T-cell (primary cell): ENCODE data around the gene OR51L1. TPM values are rescaled to one million over a fixed set of nuclear protein-coding genes. Genes with fewer than 3 reads are reported as not detected.
"Not testable (repeated sequence)": the region's sequence is repeated elsewhere in the genome, so short reads cannot be mapped to it uniquely, and the experiment has no call there.

Experiments used
- ATAC-seq, 4 experiments: fragments of 200-7000 bp in 3 of 4; fragments of 150-1000 bp in 1 of 4; cut with Tn5 transposase; replicated peaks in 1 of 4; 1 replicate in 3 of 4; 2 replicates in 1 of 4; pipeline ENCODE4 v1.10.0; 2021; ENCODE audit warnings: moderate library complexity in 3 of 4, mild to moderate bottlenecking in 2 of 4, moderate number of reproducible peaks in 1 of 4
- CTCF ChIA-PET, 2 donors: fragments of 300-600 bp; sonication (Branson Sonifier 250); formaldehyde crosslinking; loops; one replicate each; lab custom pipeline; 2022; ENCODE audit warnings: antibody characterized with exemption in 2 of 2; lab: Charles Lee
- POLR2A ChIA-PET, 2 donors: fragments of 300-600 bp; sonication (Branson Sonifier 250); formaldehyde crosslinking; loops; one replicate each; lab custom pipeline; 2022; ENCODE audit warnings: antibody characterized with exemption in 2 of 2; lab: Charles Lee
- DNase-seq, 35 experiments: peaks; one replicate each; pipeline versions ENCODE4 v3.0.0 to v3.0.0-alpha.2; 2013 to 2023
- H3K27ac ChIP-seq: one replicate; pipeline ENCODE4 v1.5.1; 2013; ENCODE audit warnings: low read length
- H3K27me3 ChIP-seq, 2 experiments: replicated peaks in 1 of 2; 1 replicate in 1 of 2; 2 replicates in 1 of 2; pipeline versions ENCODE4 v1.6.1 to v1.7.0; 2013; ENCODE audit warnings: low read length in 1 of 2, mixed read lengths in 1 of 2; ENCODE audit not compliant: control insufficient read depth in 2 of 2, insufficient read depth in 2 of 2; ENCODE audit errors: extremely low read depth in 1 of 2
- H3K36me3 ChIP-seq, 2 donors: 1 replicate in 1 of 2; 2 replicates in 1 of 2; pipeline versions ENCODE4 v1.6.1 to v1.7.0; 2013; ENCODE audit warnings: low read length in 1 of 2; ENCODE audit not compliant: control insufficient read depth in 2 of 2, insufficient read depth in 1 of 2; ENCODE audit errors: extremely low read depth in 1 of 2
- H3K4me1 ChIP-seq, 2 experiments: 1 replicate in 1 of 2; 2 replicates in 1 of 2; pipeline versions ENCODE4 v1.6.1 to v1.7.0; 2013; ENCODE audit warnings: low read length in 2 of 2, mixed read lengths in 1 of 2; ENCODE audit not compliant: insufficient read depth in 2 of 2, control insufficient read depth in 1 of 2; ENCODE audit errors: extremely low read depth in 1 of 2
- H3K4me3 ChIP-seq, 2 donors: 1 replicate in 1 of 2; 2 replicates in 1 of 2; pipeline versions ENCODE4 v1.5.1 to v1.7.0; 2013; ENCODE audit warnings: mild to moderate bottlenecking in 2 of 2, low read length in 1 of 2, moderate library complexity in 1 of 2; ENCODE audit not compliant: control insufficient read depth in 1 of 2; ENCODE audit errors: extremely low read depth in 1 of 2
- H3K9me3 ChIP-seq: 2 replicates; pipeline ENCODE4 v1.7.0; 2013
- H3K27ac Mint-ChIP-seq, 2 donors: one replicate each; pipeline ENCODE4 v1.8.0; 2020 to 2021; ENCODE audit warnings: mild to moderate bottlenecking in 2 of 2, mixed read lengths in 2 of 2
- H3K27me3 Mint-ChIP-seq, 2 donors: one replicate each; pipeline ENCODE4 v1.8.0; 2021 to 2022; ENCODE audit warnings: mixed read lengths in 2 of 2
- H3K36me3 Mint-ChIP-seq: one replicate; pipeline ENCODE4 v1.8.0; 2021; ENCODE audit warnings: mixed read lengths
- H3K4me1 Mint-ChIP-seq, 3 donors: one replicate each; pipeline ENCODE4 v1.8.0; 2020 to 2022; ENCODE audit warnings: mixed read lengths in 3 of 3, mild to moderate bottlenecking in 1 of 3
- H3K4me3 Mint-ChIP-seq, 3 donors: one replicate each; pipeline ENCODE4 v1.8.0; 2020 to 2022; ENCODE audit warnings: mild to moderate bottlenecking in 3 of 3, mixed read lengths in 3 of 3, moderate library complexity in 3 of 3
- H3K9me3 Mint-ChIP-seq, 3 donors: one replicate each; pipeline ENCODE4 v1.8.0; 2020 to 2022; ENCODE audit warnings: mixed read lengths in 3 of 3
- WGBS: methylation state at CpG from one replicate; pipeline ENCODE4 v1.1.5; 2013; ENCODE audit warnings: missing lambda C conversion rate; ENCODE audit not compliant: insufficient coverage; 5-methylcytosine and 5-hydroxymethylcytosine counted together
- total RNA-seq, 35 experiments: library from RNA in 6 of 35; stranded (reverse) in 6 of 35; fragments of 120-200 nt in 1 of 35; gene quantifications; one replicate each; pipeline versions ENCODE4 v1.2.1 to v1.2.4 and lab custom pipeline; 2013 to 2026

OR51L1 gene, protein sequence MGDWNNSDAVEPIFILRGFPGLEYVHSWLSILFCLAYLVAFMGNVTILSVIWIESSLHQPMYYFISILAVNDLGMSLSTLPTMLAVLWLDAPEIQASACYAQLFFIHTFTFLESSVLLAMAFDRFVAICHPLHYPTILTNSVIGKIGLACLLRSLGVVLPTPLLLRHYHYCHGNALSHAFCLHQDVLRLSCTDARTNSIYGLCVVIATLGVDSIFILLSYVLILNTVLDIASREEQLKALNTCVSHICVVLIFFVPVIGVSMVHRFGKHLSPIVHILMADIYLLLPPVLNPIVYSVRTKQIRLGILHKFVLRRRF
- not detected for total RNA-seq
- total RNA-seq (2013), result not detected
- 0 to 0.05 (median 0) reads per million in 29 experiments for total RNA-seq (lab: John Stamatoyannopoulos, UW)

DNA sequence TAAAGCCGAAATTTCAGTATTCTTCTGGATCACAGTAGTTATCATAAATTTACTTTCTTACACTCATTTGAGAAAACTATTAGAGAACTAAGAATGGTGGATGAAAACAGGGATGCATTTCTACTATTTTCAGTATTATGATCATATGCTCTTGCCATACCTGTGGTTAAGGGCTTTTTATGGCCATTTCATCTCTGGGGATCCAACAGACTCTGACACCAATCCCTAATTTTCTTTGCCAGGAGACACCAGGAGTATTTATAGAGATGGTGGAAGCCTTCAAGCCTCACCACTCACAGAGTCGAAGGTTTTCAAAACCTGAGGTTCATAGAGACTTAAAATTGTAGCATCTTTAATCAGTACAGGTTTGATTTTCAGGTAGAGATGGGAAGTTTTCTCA, at the start of gene OR51L1:
Gene OR51L1, plus strand, starts transcription at position 301 of the 400 bp plus-strand sequence. CDS start 4,132 bp downstream, outside the sequence.
- ChIA-PET POLR2A (no interaction called here), CTCF (no interaction called here)
- H3K27me3 Mint-ChIP-seq, result peaks cover 0 to 2% of the 10 kb centered on the region in 2 donors
- Histone ChIP-seq H3K9me3 (no peaks in the 10 kb centered on the region), H3K27ac (no peak within 1 kb of the TSS), H3K4me3 (no peak within 1 kb of the TSS), H3K36me3 (no peaks in the 10 kb centered on the region), H3K4me1 (no peaks in the 10 kb centered on the region), H3K27me3 (peaks cover 0 to 2% of the 10 kb centered on the region in 2 experiments)
- WGBS, result no CpG with 5 or more reads among the region's 2 CpGs
- H3K36me3 Mint-ChIP-seq, result no peaks in the 10 kb centered on the region
- no peak within 1 kb of the TSS for H3K4me3 Mint-ChIP-seq
- H3K27ac Mint-ChIP-seq, result no peak within 1 kb of the TSS
- no peaks in the 10 kb centered on the region for H3K4me1 Mint-ChIP-seq
- H3K9me3 Mint-ChIP-seq, result no peaks in the 10 kb centered on the region
- ATAC-seq (no peak), DNase-seq (no peak)

DNA sequence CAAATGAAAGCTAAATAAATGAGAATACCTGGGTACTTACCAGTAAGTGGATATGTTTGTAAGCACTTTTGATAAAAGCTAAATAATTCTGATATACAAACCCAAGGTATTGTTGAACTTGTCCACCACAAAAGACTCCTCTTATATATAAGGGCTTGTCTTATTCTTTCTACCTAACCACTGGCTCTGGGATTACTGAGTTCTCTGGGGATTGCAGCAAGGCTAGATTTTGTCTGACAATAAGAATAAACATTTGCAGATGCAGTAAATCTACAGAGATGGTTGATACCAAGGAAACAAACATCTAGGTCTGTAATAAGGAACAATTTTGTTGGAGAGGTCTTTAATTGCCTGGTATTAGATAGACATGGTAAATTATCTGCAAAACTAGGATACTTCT, 47.1 kb upstream of the OR51L1 start, which contains the start of gene OR51A4:
Gene OR51A4, minus strand, starts transcription at position 101 of the 400 bp plus-strand sequence. CDS start 505 bp downstream, outside the sequence.
- no peaks in the 10 kb centered on the region for H3K27me3 ChIP-seq
- no peaks in the 10 kb centered on the region for H3K27me3 Mint-ChIP-seq

DNA sequence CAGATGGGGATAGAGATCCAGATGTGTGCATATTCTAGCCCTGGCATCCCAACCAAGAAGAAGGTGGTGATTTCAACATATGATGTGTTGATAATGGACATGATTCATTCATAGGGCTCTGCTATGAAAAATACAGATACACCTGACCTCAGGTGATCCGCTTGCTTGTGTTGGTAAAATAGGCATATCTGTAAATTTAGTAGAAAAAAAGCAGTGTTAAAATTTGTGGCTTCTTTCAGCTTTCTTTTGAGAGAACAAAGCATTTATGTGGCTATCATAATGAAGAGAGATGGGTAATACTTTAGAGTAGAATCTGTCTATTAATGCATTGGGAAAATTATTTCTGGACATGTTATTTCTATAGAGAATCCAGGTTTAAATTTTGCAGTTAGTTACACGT, 39.0 kb upstream of the OR51L1 start, which contains the start of gene OR51A2:
Gene OR51A2, minus strand, starts transcription at position 101 of the 400 bp plus-strand sequence. Its CDS starts 0 bp downstream, at position 101.
- 60% methylated on average over 1 of the region's 2 CpGs for WGBS
- H3K27ac Mint-ChIP-seq, POLR2A ChIA-PET: not testable (repeated sequence)

More for the DNA sequence above, 47.1 kb upstream of the OR51L1 start, which contains the start of gene OR51A4:
- POLR2A ChIA-PET, result no interaction called here
- Histone ChIP-seq H3K9me3 (no peaks in the 10 kb centered on the region), H3K4me1 (no peaks in the 10 kb centered on the region), H3K4me3 (no peak within 1 kb of the TSS), H3K27ac (no peak within 1 kb of the TSS), H3K36me3 (no peaks in the 10 kb centered on the region)
- no peaks in the 10 kb centered on the region for H3K36me3 Mint-ChIP-seq
- no peaks in the 10 kb centered on the region for H3K9me3 Mint-ChIP-seq
- CTCF ChIA-PET, result no interaction called here
- no peaks in the 10 kb centered on the region for H3K4me1 Mint-ChIP-seq
- no peak for DNase-seq
- H3K27ac Mint-ChIP-seq, result no peak within 1 kb of the TSS
- ATAC-seq, result no peak
- no peak within 1 kb of the TSS for H3K4me3 Mint-ChIP-seq

DNA sequence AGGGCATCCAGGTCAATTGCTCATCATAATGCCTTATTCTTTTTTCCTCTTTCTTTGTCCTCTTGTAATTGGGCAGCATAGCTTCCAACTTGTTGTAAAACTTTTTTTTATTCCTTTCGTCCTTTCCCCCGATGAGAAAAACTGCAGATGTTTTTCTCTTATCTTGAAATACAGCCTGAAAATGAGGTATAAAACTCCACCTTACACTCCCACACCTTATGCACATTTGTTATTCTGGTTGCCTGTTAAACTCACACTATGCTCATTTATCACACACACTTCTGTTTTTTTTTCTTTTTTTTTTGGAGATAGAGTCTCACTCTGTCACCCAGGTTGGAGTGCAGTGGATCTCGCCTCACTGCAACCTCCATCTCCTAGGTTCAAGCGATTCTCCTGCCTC, 37.3 kb upstream of the OR51L1 start:
- WGBS, result 80% methylated on average over 1 of the region's 4 CpGs
- ChIA-PET POLR2A (no interaction called here), CTCF (no interaction called here)
- ATAC-seq (no peak), DNase-seq (no peak)
- no peaks in the 10 kb centered on the region for H3K4me1 Mint-ChIP-seq
- H3K27me3 Mint-ChIP-seq, result no peaks in the 10 kb centered on the region
- H3K36me3 Mint-ChIP-seq, result no peaks in the 10 kb centered on the region
- no peak overlapping the region for H3K27ac Mint-ChIP-seq
- no peaks in the 10 kb centered on the region for H3K9me3 ChIP-seq
- H3K9me3 Mint-ChIP-seq, result peaks cover 0 to 6% (median 0%) of the 10 kb centered on the region in 3 donors
- H3K36me3 ChIP-seq, result no peaks in the 10 kb centered on the region
- no peak overlapping the region for H3K4me3 Mint-ChIP-seq
- no peaks in the 10 kb centered on the region for H3K4me1 ChIP-seq
- H3K27me3 ChIP-seq, result no peaks in the 10 kb centered on the region
- no peak overlapping the region for H3K4me3 ChIP-seq
- no peak overlapping the region for H3K27ac ChIP-seq

More for the DNA sequence above, 39.0 kb upstream of the OR51L1 start, which contains the start of gene OR51A2:
- H3K9me3 ChIP-seq, CTCF ChIA-PET, H3K27me3 Mint-ChIP-seq, DNase-seq, H3K36me3 Mint-ChIP-seq, ATAC-seq, H3K27ac ChIP-seq, H3K36me3 ChIP-seq, H3K4me1 ChIP-seq, H3K4me1 Mint-ChIP-seq, H3K27me3 ChIP-seq, H3K4me3 ChIP-seq, H3K9me3 Mint-ChIP-seq, H3K4me3 Mint-ChIP-seq: not testable (repeated sequence)

DNA sequence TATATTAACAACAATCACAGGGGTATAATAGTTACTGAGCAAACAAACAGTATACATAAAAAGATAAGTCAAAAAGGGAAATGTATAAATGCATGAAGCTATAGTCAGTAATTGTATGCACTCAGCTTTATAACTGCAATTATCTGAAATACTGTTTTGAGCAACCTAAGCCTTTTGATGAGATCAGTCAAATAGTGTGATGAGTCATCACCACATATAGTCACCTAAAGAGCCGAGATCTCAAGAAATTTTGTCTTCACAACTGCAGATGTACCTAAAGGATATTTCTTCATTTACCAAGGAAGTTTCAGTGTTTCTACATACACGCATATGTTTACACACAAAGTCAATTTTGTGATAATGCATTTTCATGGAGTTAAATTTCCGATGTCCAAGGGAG, 33.8 kb upstream of the OR51L1 start:
- WGBS, result 50% methylated on average over 2 of the region's 3 CpGs
- no peak overlapping the region for H3K4me3 ChIP-seq
- H3K9me3 ChIP-seq, result no peaks in the 10 kb centered on the region
- H3K4me1 Mint-ChIP-seq, result no peaks in the 10 kb centered on the region
- H3K4me1 ChIP-seq, result no peaks in the 10 kb centered on the region
- no peak overlapping the region for H3K27ac Mint-ChIP-seq
- no peaks in the 10 kb centered on the region for H3K27me3 Mint-ChIP-seq
- ATAC-seq (no peak), DNase-seq (no peak)
- H3K27ac ChIP-seq, result no peak overlapping the region
- H3K36me3 ChIP-seq, result no peaks in the 10 kb centered on the region
- CTCF ChIA-PET, result no interaction called here
- no peaks in the 10 kb centered on the region for H3K27me3 ChIP-seq
- POLR2A ChIA-PET, result no interaction called here
- no peaks in the 10 kb centered on the region for H3K36me3 Mint-ChIP-seq
- H3K4me3 Mint-ChIP-seq, result no peak overlapping the region
- H3K9me3 Mint-ChIP-seq, result peaks cover 0 to 6% (median 0%) of the 10 kb centered on the region in 3 donors

DNA sequence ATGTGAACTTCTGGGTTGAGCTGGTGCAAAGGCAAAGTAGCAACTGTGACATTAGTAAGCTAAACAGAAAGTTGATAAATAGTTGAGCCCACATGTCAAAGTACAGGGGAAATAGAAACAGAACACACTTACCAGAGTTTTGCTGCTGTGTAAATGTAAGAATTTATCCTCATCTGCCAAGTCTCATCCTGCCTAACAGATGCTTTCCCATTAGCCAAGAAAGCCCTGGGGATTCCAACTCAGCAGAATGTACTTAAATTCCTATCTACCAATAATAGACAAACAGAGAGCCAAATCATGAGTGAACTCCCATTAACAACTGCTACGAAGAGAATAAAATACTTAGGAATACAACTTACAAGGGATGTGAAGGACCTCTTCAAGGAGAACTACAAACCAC, 31.8 kb upstream of the OR51L1 start:
- H3K4me3 ChIP-seq, result no peak overlapping the region
- Mint-ChIP-seq H3K9me3 (peaks cover 0 to 6% (median 0%) of the 10 kb centered on the region in 3 donors), H3K4me3 (no peak overlapping the region), H3K4me1 (no peaks in the 10 kb centered on the region), H3K27me3 (no peaks in the 10 kb centered on the region), H3K27ac (no peak overlapping the region), H3K36me3 (no peaks in the 10 kb centered on the region)
- no peaks in the 10 kb centered on the region for H3K27me3 ChIP-seq
- no peak overlapping the region for H3K27ac ChIP-seq
- no peaks in the 10 kb centered on the region for H3K36me3 ChIP-seq
- ChIA-PET CTCF (no interaction called here), POLR2A (no interaction called here)
- no CpG with 5 or more reads among the region's 1 CpG for WGBS
- ATAC-seq (no peak), DNase-seq (no peak)
- H3K4me1 ChIP-seq, result no peaks in the 10 kb centered on the region
- no peaks in the 10 kb centered on the region for H3K9me3 ChIP-seq
